GM19397 (cell line): Measurements from ENCODE around the gene DLX2.
"Not testable (repeated sequence)": the region's sequence is repeated elsewhere in the genome, so short reads cannot be mapped to it uniquely, and the experiment has no call there.

Experiments used
- ATAC-seq: cut with Tn5 transposase; IDR thresholded peaks from one replicate; pipeline ENCODE4 v1.9.1; 2021; ENCODE audit warnings: mild to moderate bottlenecking, moderate library complexity; ENCODE audit not compliant: unreplicated experiment

The DLX2 gene

GRCh38 chr2:172102391-172103359 lies at the start of gene DLX2:
Gene DLX2 (minus strand): TSS chr2:172102900. CDS start chr2:172102538, 362 bp downstream.
- peak; percentile 74 for ATAC-seq

- ATAC-seq: no peak
These were observed 45.4 kb upstream of the DLX2 start for GRCh38 chr2:172147944-172148650.

- ATAC-seq: no peak
These were observed 41.1 kb upstream of the DLX2 start for GRCh38 chr2:172143817-172144216.

- not testable (repeated sequence) for ATAC-seq
These were observed 36.0 kb upstream of the DLX2 start for GRCh38 chr2:172138727-172139126.

GRCh38 chr2:172137943-172138342 lies 35.2 kb upstream of the DLX2 start:
- ATAC-seq: no peak

GRCh38 chr2:172137109-172137508 lies 34.4 kb upstream of the DLX2 start:
- ATAC-seq: no peak

GRCh38 chr2:172135446-172135845 lies 32.7 kb upstream of the DLX2 start:
- ATAC-seq: no peak

GRCh38 chr2:172134270-172134669 lies 31.6 kb upstream of the DLX2 start:
- no peak for ATAC-seq

- ATAC-seq: no peak
These were observed 29.2 kb upstream of the DLX2 start for GRCh38 chr2:172131713-172132555.

GRCh38 chr2:172129404-172129803 lies 26.7 kb upstream of the DLX2 start:
- no peak for ATAC-seq

- ATAC-seq: no peak
These were observed 25.8 kb upstream of the DLX2 start for GRCh38 chr2:172128484-172128883.

GRCh38 chr2:172120118-172120517 lies 17.4 kb upstream of the DLX2 start:
- ATAC-seq: no peak

- no peak for ATAC-seq
These were observed 16.4 kb upstream of the DLX2 start for GRCh38 chr2:172119089-172119488.

GRCh38 chr2:172116107-172116506 lies 13.4 kb upstream of the DLX2 start:
- ATAC-seq: no peak

- ATAC-seq: no peak
These were observed 11.9 kb upstream of the DLX2 start for GRCh38 chr2:172114579-172114978.

GRCh38 chr2:172114176-172114575 lies 11.5 kb upstream of the DLX2 start:
- not testable (repeated sequence) for ATAC-seq

GRCh38 chr2:172113617-172114016 lies 10.9 kb upstream of the DLX2 start:
- ATAC-seq: no peak

GRCh38 chr2:172109988-172110811 lies 7.5 kb upstream of the DLX2 start:
- ATAC-seq: no peak

- no peak for ATAC-seq
These were observed 6.7 kb upstream of the DLX2 start for GRCh38 chr2:172109256-172109987.

- ATAC-seq: no peak
These were observed 5.9 kb upstream of the DLX2 start for GRCh38 chr2:172108587-172108930.
